ENCODE measurements around the gene SERGEF.
"Not testable (repeated sequence)": the region's sequence is repeated elsewhere in the genome, so short reads cannot be mapped to it uniquely, and the experiment has no call there.

SERGEF gene

DNA sequence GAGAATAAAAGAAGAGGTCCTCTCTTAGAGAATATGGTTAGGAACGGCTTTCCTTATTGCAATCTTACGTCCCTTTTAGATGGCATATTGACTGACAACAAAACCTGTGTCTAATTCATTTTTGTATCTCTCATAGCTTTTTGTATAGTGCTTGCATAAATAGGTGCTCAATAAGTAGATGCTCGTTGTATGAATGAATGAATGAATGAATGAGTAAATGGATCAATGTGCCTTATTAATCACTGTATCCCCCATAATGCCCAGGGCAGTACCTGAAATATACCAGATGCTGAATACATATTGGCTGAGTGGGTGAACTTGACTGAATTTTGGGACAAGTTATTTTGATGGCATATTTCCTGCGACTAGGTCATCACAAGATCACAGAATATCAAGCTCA, 97.9 kb downstream of the SERGEF start:
- FAIRE-seq: no peak
- no peak for DNase-seq (ENCODE audit: low spot score)

DNA sequence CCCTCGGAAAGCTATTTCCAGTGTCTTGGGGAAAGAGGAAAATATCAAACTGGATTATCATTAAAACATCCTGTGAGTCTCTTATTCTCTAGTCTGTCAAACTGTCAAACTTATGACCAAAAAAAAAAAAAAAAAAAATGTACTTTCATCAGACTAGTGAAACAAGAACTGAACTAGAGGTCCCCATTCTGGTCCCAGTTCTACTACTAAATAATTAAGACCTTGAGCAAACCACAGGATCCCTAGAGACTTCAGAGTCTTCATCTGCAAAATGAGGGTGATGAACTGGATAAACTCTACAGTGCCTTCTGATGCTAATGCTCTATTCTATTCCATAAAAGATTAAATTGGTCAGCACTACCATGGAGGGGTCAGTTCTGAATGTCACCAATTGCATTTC, 105.8 kb downstream of the SERGEF start:
- no peak for FAIRE-seq
- no peak for DNase-seq (ENCODE audit: low spot score)

GRCh38 chr11:17906436-17906835, 106.4 kb downstream of the SERGEF start:
- DNase-seq (ENCODE audit: low spot score) (no peak), FAIRE-seq (no peak)

GRCh38 chr11:17905477-17905876, 107.4 kb downstream of the SERGEF start:
- FAIRE-seq (no peak), DNase-seq (ENCODE audit: low spot score) (no peak)

DNA sequence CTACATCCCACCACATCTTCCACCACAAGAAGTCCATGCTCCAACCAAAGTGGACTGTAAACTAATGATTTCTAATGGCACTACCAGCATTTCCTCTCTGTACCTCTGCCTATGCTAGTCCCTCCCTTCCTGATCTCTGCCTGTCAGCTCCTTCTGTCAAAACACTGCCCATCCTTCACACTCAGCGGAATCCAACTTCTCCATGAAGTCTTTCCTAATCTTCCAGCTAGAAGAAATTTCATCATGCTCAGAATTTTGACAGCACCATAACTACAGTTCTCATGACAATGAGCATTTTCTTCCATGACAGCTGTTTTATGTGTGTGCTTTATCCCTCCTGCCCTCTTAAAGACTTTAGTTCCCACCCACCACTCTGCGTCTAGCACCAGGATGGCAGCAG, 111.4 kb downstream of the SERGEF start:
- FAIRE-seq (no peak), DNase-seq (ENCODE audit: low spot score) (no peak)

DNA sequence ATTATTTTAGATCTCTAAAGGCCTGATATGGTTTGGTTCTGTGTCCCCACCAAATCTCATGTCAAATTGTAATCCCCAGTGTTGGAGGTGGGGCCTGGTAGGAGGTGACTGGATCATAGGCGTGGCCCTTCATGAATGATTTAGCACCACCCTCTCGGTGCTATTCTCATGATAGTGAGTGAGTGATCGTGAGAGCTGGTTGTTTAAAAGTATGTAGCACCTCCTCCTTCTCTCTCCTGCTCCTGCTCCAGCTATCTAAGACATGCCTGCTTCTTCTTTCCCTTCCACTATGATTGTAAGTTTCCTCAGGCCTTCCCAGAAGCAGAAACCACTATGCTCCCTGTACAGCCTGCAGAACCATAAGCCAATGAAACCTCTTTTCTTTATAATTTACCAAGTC, 114.1 kb downstream of the SERGEF start:
- DNase-seq (ENCODE audit: low spot score): no peak
- no peak for FAIRE-seq

DNA sequence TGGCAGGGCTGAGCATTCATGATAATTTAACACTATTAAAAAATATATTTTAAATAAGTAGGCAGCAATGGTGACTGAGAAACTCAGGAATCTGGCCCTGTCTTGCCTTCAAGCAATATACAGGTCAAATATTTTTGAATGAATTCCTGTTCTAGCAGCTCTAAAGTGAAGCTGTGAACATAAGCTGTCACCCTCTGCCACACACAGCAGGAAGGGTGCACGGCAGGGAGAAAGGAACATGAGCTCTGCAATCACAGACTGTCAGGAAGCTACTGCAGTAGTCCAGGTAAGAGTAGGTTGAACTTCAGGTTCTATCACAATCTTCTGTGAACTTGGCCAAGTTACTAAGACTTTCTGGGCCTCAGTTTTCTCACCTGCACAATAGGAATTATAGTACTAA, 114.8 kb downstream of the SERGEF start:
- no peak for DNase-seq (ENCODE audit: low spot score)
- no peak for FAIRE-seq

DNA sequence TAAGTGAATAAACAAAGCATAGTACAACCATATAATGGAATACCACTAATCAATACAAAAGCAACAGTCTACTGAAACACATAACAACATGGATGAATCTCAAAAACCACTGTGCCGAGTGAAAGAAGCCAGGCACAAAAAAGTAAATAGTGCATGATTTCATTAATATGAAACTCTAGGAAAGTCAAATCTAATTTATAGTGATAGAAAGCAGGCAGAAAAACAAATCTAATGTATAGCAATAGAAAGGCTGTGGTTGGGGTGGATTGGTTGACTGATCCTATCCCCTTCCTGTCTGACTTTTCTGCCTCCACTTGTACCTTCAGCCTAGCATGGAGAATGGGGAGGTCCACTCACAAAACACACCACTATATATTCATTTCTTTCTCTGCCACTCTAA, 115.4 kb downstream of the SERGEF start:
- no peak for DNase-seq (ENCODE audit: low spot score)
- no peak for FAIRE-seq

DNA sequence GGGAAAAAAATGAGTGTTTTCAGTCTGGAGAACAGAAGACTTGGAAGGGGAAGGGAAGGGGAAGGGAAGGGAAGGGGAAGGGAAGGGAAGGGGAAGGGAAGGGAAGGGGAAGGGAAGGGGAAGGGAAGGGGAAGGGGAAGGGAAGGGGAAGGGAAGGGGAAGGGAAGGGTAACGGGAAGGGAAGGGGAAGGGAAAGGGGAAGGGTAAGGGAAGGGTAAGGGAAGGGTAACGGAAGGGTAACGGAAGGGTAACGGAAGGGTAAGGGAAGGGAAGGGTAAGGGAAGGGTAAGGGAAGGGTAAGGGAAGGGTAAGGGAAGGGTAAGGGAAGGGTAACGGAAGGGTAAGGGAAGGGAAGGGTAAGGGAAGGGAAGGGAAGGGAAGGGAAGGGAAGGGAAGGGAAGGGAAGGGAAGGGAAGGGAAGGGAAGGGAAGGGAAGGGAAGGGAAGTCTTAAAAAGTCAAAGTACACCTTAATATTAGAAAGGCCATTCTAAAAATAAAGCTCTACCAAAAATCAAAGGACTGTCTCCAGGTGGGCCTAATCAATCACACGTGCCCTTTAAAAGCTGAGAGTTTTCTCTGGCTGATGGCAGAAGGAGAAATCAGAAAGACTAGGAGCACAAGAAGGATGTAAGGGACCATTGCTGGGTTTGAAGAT, 116.2 kb downstream of the SERGEF start:
- not testable (repeated sequence) for FAIRE-seq; DNase-seq (ENCODE audit: low spot score)

- DNase-seq (ENCODE audit: low spot score): no peak
- FAIRE-seq: no peak
Measured at GRCh38 chr11:17894929-17895658, 117.8 kb downstream of the SERGEF start.

DNA sequence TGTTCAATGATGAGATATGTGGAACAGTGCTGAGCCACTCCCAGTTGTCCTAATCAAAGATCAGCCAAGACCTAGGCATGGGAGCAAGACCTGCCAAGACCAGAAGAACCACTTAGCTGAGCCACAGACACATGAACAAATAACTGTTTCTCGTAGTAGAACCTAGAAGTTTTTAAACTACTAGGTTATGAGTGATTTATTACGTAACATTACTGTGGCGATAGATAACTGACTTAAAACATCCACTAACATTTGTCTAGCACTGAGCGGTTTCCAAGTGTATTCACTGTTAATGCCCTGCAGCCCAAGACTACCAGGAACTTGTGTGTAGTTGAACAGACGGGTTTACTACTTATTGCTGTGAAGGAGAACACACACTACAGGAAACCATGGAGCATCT, 120.4 kb downstream of the SERGEF start:
- DNase-seq (ENCODE audit: low spot score) (no peak), FAIRE-seq (no peak)

DNA sequence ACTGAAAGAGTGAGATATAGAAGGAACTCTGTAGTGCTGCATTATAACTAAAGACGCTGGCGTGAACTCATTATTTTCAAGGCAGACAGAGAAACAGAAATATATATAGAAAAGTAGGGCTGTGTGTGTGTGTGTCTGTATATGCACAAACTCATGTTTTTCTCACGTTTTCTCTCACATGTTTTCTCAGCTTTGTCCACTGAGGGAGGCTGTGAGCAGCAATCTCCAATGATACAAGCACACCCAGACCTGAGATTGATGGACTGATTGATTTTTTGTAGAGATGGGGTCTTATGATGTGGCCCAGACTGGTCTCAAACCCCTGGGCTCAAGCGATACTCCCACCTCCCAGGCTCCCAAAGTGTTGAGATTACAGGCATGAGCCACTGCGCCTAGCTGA, 122.5 kb downstream of the SERGEF start:
- DNase-seq (ENCODE audit: low spot score) (no peak), FAIRE-seq (no peak)

GRCh38 chr11:17887779-17888178, 125.1 kb downstream of the SERGEF start:
- FAIRE-seq (no peak), DNase-seq (ENCODE audit: low spot score) (no peak)

- no peak for DNase-seq (ENCODE audit: low spot score)
- FAIRE-seq: no peak
Measured at GRCh38 chr11:17883946-17884345, 128.9 kb downstream of the SERGEF start.

DNA sequence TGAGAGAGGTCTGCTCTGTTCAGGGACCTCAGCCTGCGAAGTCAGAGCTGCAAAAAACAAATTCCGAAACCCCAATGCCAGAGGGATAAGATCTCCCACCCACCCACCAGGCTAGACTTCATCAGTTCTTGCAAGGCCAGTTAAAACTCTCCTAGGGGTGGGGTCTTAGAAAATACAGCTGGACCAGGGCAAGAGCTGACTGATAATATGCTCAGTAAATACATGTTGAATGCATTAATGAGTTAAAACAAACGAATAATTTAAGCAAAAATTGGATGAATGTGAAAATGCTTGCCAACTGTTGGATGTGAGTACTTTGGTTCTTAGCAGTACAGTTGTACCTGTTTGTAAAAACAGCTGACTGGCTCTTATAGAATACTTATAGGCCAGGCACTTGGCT, 129.8 kb downstream of the SERGEF start:
- DNase-seq (ENCODE audit: low spot score) (no peak), FAIRE-seq (no peak)

DNA sequence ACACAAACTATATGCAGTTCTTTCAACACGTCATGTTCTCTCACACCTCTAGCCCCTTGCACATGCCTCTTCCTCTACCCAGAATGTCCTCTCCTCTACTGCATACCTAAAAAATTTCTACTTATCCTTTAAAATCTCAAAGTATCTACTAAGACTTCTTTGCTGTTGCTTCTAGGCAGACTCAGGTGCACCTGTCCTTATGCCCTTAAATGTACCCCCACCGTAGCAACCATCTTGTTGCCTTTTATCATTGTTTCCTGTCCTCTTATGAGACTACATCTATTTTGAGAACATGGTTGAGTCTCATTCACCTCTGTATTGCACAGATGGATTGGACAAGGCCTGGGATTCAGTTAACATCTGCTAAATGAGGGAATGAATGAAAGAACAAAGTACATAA, 134.1 kb downstream of the SERGEF start:
- DNase-seq (ENCODE audit: low spot score) (no peak), FAIRE-seq (no peak)

DNA sequence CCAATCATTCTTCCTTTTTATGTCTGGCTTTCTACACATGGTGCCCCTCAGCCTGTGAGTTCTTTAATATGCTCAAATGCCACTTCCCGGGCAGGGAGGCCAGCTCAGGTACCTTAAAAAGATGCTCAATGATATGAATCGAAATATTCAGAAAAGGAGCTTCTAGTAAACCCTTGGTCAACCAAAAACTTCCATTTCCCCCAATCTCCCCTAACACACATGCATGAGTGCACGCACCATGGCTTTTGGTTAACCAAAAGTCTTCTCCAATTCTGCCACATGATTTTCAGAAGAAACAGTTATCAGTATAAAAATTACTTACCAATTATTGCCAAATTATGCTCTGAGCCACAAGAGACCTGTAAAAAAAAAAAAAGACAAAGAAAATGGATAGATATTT, 135.0 kb downstream of the SERGEF start:
- DNase-seq (ENCODE audit: low spot score) (no peak), FAIRE-seq (no peak)

DNA sequence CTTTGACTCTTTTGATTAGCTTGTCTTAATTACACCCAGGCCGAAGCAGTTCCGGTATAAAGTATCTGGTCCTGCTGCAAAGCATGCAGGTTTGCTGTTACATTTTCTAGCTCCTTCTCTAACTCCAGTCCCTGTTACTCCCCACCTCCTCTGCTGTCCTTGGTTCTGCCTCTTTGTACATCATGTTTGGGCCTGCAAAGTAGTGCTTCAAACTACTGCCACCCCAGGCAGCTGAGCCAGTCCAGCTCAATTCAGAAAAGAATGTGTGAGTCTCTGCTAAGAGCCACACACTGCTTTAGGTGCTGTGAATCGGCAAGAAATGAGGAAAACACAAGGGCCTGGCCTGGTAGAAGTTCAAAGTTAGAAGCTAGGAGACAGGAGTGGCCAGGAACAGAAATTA, 136.0 kb downstream of the SERGEF start:
- no peak for DNase-seq (ENCODE audit: low spot score)
- FAIRE-seq: no peak

- DNase-seq (ENCODE audit: low spot score): no peak
- FAIRE-seq: no peak
Measured at GRCh38 chr11:17875891-17876290, 137.0 kb downstream of the SERGEF start.

- DNase-seq (ENCODE audit: low spot score) (no peak), FAIRE-seq (no peak)
Measured at GRCh38 chr11:17873586-17873985, 139.3 kb downstream of the SERGEF start.

- FAIRE-seq; DNase-seq (ENCODE audit: low spot score): not testable (repeated sequence)
Measured at GRCh38 chr11:17868398-17868797, 144.4 kb downstream of the SERGEF start.

DNA sequence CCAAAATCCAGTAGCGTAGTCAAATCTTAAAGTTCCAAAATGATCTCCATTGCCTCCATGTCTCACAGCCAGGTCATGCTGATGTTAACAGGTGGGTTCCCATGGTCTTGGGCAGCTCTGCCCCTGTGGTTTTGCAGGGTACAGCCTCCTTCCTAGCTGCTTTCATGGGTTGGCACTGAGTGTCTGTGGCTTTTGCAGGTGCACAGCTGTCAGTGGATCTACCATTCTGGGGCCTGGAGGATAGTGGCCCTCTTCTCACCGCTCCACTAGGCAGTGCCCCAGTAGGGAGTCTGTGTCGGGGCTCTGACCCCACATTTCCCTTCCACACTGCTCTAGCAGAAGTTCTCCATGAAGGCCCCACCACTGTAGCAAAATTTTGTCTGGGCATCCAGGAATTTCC, 145.5 kb downstream of the SERGEF start:
- DNase-seq (ENCODE audit: low spot score) (no peak), FAIRE-seq (no peak)

GRCh38 chr11:17865765-17866428, 146.9 kb downstream of the SERGEF start:
- DNase-seq (ENCODE audit: low spot score): no peak
- no peak for FAIRE-seq
